GM12872 (cell line): ENCODE measurements around the gene MYO18A.

Experiments
- TF ChIP-seq, protein P1 (sequence below): IDR thresholded peaks from 3 replicates; pipeline ENCODE4 v1.5.1; 2011; ENCODE audit warnings: low read depth, mild to moderate bottlenecking, low read length, moderate library complexity; ENCODE audit not compliant: insufficient read depth

The MYO18A gene

DNA sequence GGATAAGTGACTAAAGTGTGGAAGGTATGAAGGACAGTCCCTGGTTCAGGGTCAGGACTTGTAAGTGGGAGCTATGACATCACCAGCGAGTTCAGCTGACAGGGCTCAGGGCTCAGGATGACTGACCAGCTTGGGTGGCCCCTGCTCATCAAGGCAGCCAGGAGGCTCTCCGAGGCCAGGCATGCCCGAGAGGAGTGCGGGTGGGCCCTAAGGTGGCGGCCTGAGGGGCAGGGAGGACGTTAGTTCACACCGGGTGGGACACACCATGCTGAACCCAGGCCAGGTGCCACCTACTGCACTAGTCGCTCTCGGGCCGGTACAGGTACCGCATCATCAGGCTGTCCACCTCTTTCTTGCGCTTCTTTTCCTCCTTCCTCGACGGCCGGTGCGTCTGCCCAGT lies 100.8 kb downstream of the MYO18A start:
- TF ChIP-seq, protein P1, sequence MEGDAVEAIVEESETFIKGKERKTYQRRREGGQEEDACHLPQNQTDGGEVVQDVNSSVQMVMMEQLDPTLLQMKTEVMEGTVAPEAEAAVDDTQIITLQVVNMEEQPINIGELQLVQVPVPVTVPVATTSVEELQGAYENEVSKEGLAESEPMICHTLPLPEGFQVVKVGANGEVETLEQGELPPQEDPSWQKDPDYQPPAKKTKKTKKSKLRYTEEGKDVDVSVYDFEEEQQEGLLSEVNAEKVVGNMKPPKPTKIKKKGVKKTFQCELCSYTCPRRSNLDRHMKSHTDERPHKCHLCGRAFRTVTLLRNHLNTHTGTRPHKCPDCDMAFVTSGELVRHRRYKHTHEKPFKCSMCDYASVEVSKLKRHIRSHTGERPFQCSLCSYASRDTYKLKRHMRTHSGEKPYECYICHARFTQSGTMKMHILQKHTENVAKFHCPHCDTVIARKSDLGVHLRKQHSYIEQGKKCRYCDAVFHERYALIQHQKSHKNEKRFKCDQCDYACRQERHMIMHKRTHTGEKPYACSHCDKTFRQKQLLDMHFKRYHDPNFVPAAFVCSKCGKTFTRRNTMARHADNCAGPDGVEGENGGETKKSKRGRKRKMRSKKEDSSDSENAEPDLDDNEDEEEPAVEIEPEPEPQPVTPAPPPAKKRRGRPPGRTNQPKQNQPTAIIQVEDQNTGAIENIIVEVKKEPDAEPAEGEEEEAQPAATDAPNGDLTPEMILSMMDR: no peak

DNA sequence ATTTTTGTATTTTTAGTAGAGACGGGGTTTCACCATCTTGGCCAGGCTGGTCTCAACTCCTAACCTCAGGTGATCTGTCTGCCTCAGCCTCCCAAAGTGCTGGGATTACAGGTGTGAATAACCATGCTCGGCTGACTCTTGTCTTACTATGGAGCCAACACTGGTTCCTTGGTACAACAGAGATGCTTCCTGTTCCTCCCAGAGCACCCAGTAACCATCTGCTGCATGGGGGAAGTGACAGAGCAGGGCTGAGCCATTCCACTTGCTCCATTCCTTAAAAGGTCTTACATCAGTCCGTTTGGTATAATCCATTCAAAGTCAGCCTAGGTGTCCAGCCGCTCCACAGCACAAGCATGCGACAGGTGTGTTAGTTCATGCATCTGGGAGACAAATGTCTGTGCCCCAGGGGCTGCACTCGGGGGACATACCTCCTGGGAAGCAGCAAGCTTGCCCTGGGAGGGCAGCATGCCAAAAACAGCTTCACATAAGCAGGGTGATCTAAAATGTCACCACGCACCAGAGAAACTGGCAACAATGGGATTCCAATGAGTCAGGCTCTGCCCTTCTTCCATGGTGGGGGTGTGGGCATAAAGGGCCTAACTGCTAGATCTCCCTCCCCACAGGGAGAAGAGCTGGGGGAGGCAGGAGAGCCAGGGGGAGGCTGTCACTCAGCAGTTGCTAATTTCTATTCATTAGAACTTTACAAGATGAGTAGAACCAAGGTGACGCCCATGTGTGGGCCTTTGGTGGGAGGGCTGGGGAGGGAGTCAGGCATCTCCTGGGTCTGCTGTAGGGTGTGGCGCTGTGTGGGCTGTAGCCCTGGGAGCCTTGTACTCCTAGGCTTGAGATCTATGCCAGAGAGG lies 101.8 kb downstream of the MYO18A start:
- TF ChIP-seq, protein P1: no peak

DNA sequence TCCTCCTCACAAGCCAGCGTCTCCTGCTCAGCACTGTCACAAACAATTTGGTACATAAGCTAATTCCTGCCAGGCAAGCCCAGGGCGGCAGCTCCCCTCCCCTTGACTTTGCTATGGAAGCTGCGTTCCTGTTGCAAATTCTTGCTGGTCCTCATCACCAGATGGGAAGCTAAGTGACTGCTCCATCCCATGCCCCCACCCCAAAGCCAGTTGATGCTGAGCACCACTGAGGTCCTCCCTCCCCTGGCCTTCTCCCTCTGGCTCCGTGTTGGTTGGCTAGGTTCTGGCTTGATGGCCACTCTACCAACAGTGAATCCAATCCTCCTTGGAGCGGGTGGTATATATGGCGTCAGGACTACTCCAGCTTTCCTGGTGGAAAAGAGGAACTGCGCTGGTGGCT lies 102.9 kb downstream of the MYO18A start:
- TF ChIP-seq, protein P1: no peak

DNA sequence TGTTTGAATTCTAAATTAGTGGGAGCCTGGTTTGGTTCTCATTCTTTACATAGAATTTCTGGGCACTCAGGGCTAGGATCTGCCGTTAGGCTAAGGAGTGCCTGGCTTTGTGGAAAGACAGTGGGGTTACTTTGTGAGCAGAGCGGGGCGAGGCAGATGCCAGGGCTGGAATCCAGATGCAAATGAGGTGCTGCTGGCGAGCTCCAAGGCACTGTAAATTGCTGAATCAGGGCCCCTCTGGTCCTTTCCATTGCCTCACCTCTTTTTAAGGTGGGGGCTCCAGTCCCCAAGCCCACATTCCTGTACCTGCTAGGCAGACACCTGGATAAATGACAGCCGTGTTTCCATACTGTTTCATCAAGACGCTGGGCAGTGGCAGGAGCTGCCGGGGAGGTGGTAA lies 103.5 kb downstream of the MYO18A start:
- TF ChIP-seq, protein P1: no peak

DNA sequence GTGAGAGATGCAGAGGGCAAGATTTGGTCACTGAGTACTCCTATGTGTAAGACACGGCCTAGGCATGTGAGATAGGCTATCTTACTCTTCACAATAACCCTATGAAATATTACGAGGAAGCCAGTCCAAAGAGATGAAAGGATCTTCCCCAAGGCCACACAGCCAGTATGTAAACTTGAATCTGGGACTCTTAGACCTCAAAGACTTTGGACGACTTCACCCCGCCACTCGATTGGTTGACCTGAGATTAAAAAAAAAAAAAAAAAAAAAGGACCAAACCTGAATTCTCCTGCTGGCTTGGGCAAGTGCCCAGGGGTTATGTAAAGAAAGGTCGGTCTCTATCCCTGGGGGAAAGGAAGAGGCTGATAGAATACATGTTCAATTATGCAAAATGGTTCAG lies 104.1 kb downstream of the MYO18A start:
- TF ChIP-seq, protein P1: no peak

DNA sequence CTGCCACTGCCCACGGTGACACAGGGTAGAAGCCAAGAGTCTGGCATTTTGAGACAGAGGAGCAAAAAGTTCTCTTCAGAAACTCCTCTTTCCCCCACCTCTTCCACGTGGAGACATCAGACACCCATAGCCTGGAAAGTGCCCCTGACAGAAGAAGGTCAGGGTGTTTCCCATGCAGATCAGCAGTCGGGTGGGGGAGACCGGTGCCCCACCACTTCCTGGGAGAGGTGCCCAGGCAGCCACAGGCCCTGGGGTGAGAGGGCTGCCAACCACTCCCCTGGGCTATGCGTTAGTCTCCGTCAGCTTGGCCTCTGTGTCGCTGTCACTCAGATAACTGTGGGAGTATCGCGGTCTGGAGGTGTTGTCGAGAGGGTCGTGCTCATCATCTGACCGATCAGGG lies 105.7 kb downstream of the MYO18A start:
- TF ChIP-seq, protein P1: no peak

DNA sequence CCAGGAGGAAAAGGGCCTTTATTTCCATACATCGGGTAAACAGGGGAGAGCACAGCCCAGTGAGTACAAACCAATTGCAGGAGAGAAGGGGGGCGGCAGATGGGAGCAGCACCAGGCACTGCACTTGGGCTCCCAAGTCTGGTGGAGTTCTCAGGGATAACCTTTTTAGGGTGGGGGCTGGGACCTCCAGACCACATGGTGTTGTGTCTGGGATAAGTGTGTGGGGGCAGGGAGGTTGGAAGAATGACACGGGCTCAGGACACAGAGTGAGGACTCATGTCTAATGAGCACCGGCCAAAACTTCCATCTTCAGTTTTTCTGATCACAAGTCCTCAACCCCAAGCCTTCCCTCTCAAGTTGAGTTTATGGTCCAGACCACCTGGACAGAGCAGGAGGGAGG lies 106.7 kb downstream of the MYO18A start:
- TF ChIP-seq, protein P1: no peak

DNA sequence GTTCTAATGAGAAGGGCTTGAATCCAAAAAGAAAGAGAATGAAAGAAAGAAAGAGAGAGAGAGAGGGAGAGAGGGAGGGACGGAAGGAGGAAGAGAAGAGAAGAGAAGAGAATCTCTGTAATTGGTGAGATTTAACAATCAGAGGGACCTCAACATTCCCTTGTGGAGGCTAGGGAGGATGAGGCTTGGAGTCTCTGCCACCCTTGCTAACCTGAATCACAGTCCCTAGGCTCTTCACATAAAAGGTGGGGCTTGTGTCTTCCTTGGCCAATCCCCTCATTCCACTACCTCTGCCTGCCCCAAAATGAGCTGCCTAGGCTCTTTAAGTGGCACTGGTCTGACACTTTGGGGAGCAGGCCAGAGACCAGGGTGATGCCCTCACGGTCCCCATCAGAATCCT lies 107.2 kb downstream of the MYO18A start:
- TF ChIP-seq, protein P1: no peak
